WI38 (cell line): ENCODE data around the gene RAB3B.

Source experiments
- H3K4me3 ChIP-seq: 2 replicates; pipeline ENCODE4 v1.5.1; 2011; ENCODE audit warnings: low read depth, mild to moderate bottlenecking, control low read depth, low read length
- CTCF ChIP-seq: IDR thresholded peaks from 2 replicates; pipeline ENCODE4 v1.5.1; 2012; ENCODE audit warnings: low read depth, mild to moderate bottlenecking, control low read depth, low read length

RAB3B gene

DNA sequence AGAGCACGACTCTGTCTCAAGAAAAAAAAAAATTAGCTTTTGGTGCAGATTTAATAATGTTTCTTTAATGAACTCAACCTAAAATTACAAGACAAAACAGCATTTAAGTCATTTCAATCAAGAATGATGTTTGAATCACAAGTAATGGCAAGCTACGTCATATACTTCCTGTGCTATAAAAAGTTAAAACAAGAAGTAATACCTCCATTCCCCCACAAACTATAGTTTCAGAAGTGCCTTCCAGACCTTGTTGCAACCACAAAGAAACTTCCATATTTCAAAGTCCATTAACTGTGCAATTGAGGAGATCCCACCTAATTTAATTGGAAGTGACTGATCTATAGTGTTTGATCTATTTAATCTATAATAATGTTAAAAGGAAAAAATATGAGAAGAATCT is 127.1 kb downstream of the RAB3B start:
- H3K4me3 ChIP-seq = no peak overlapping the region

DNA sequence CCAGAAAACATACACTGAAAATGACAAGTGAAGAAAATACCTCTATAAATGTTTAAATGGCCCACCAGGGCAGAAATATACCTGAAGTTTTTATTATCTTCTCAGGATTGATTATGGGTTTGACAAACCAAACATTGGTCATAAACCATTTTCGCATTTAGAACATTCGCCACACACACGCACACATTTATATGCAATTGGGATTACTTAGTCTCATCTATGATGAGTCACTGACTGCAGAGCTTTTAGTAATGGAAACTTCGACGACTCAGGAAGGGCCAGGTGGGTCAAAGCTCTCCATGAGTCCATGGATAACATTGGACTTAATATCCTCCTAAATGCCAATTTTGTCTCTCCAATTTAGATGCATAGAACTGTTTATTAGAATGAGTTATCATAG is 128.8 kb downstream of the RAB3B start:
- TF ChIP-seq CTCF = no peak

More for the DNA sequence above, 127.1 kb downstream of the RAB3B start:
- no peak for TF ChIP-seq CTCF

GRCh38 chr1:51859735-51860134 is 130.8 kb downstream of the RAB3B start:
- H3K4me3 ChIP-seq = no peak overlapping the region
- no peak for TF ChIP-seq CTCF

More for the DNA sequence above, 128.8 kb downstream of the RAB3B start:
- no peak overlapping the region for H3K4me3 ChIP-seq

GRCh38 chr1:51859333-51859732 is 131.2 kb downstream of the RAB3B start:
- no peak overlapping the region for H3K4me3 ChIP-seq
- TF ChIP-seq CTCF = no peak

DNA sequence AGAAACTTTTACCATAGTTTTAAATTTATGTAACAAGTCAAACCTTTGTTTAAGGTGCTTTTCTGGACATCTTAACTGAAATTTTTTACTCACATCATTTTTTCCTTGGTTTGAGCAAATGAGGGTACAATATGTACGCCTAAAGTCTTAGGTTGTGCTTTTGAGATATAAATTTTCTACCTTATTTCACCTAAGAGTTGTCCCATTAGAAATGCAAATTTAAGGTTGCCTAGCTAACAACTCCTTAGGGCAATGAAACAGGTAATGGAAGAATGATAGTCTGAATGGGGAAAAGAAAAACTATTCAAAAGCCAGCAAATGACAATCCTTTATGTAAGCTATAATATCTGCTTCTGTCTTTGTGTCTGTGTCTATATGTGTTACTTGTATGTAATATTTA is 131.6 kb downstream of the RAB3B start:
- no peak overlapping the region for H3K4me3 ChIP-seq
- no peak for TF ChIP-seq CTCF
